Endothelial cell of umbilical vein (primary cell): Measurements from ENCODE around the gene GAL3ST3. TPM values are rescaled to one million over a fixed set of nuclear protein-coding genes. Genes with fewer than 3 reads are reported as not detected.

ENCODE experiments used
- BruUV-seq: library from RNA; stranded (reverse); fragments of 400-500 nt; replicated peaks from 2 replicates; lab custom pipeline; 2021; lab: Mats Ljungman, UMichigan
- CTCF ChIA-PET: fragments of 300-600, 350-600 bp; sonication (Branson Sonifier 250); formaldehyde crosslinking; loops from one replicate; lab custom pipeline; 2021; ENCODE audit warnings: antibody characterized with exemption, inconsistent platforms; lab: Charles Lee
- POLR2A ChIA-PET: fragments of 300-600, 350-600 bp; sonication (Branson Sonifier 250); formaldehyde crosslinking; loops from one replicate; lab custom pipeline; 2021; ENCODE audit warnings: antibody characterized with exemption, inconsistent platforms; lab: Charles Lee
- DNase-seq: peaks from one replicate; pipeline ENCODE4 v3.0.0-alpha.2; 2011; ENCODE audit warnings: low read depth, low spot score
- FAIRE-seq: peaks from 2 replicates; lab custom pipeline; 2011; peaks lifted over from hg19 to GRCh38; lab: Jason Lieb, UNC
- H2AFZ ChIP-seq: 2 replicates; pipeline ENCODE4 v1.6.0; 2012; ENCODE audit warnings: low read depth, low read length, control low read depth, inconsistent platforms
- H3K27ac ChIP-seq: 2 replicates; pipeline ENCODE4 v1.5.1; 2011; ENCODE audit warnings: low read depth, mild to moderate bottlenecking, control low read depth, low read length, moderate library complexity; ENCODE audit not compliant: insufficient read depth
- H3K27me3 ChIP-seq, 2 experiments: 2 replicates each; pipeline versions ENCODE4 v1.6.0 to v1.6.1; 2011; ENCODE audit warnings: low read length in 2 of 2, mixed read lengths in 1 of 2; ENCODE audit not compliant: control insufficient read depth in 2 of 2, insufficient read depth in 2 of 2
- H3K36me3 ChIP-seq, 2 experiments: 2 replicates in 1 of 2; 3 replicates in 1 of 2; pipeline ENCODE4 v1.5.1; 2011; ENCODE audit warnings: low read length in 2 of 2, mild to moderate bottlenecking in 1 of 2, moderate library complexity in 1 of 2; ENCODE audit not compliant: control insufficient read depth in 2 of 2, insufficient read depth in 2 of 2; ENCODE audit errors: extremely low read depth in 1 of 2
- H3K4me1 ChIP-seq: 3 replicates; pipeline ENCODE4 v1.5.1; 2011; ENCODE audit warnings: mild to moderate bottlenecking, low read length; ENCODE audit not compliant: control insufficient read depth, insufficient read depth; ENCODE audit errors: extremely low read depth
- H3K4me2 ChIP-seq: 2 replicates; pipeline ENCODE4 v1.6.1; 2011; ENCODE audit warnings: low read length, control low read depth, mixed read lengths; ENCODE audit not compliant: insufficient read depth
- H3K4me3 ChIP-seq, 3 experiments: fragments of 200-600 bp in 1 of 3; sonication (generic), shearing (Covaris generic) in 1 of 3; replicated peaks in 1 of 3; 2 replicates each; pipeline ENCODE4 v1.5.1; 2011 to 2016; ENCODE audit warnings: control low read depth in 3 of 3, low read length in 3 of 3, mild to moderate bottlenecking in 2 of 3, inconsistent platforms in 1 of 3, low read depth in 1 of 3, moderate library complexity in 1 of 3; ENCODE audit not compliant: insufficient read depth in 1 of 3
- H3K79me2 ChIP-seq: 2 replicates; pipeline ENCODE4 v1.6.0; 2012; ENCODE audit warnings: low read length, inconsistent platforms; ENCODE audit not compliant: control insufficient read depth, insufficient read depth
- H3K9ac ChIP-seq: replicated peaks from 2 replicates; pipeline ENCODE3; 2011; ENCODE audit warnings: low read length, control low read depth; ENCODE audit not compliant: insufficient read depth; ENCODE audit errors: extremely low read depth
- H3K9me1 ChIP-seq: replicated peaks from 3 replicates; pipeline ENCODE4 v1.6.0; 2011; ENCODE audit warnings: mild to moderate bottlenecking, low read length; ENCODE audit not compliant: control insufficient read depth, insufficient read depth; ENCODE audit errors: extremely low read depth
- H3K9me3 ChIP-seq: replicated peaks from 2 replicates; pipeline ENCODE4 v1.5.1; 2012; ENCODE audit warnings: low read length, inconsistent platforms; ENCODE audit not compliant: control insufficient read depth, insufficient read depth
- H4K20me1 ChIP-seq: replicated peaks from 2 replicates; pipeline ENCODE3; 2011; ENCODE audit warnings: mild to moderate bottlenecking, low read length; ENCODE audit not compliant: control insufficient read depth, insufficient read depth; ENCODE audit errors: extremely low read depth
- EZH2 ChIP-seq: IDR thresholded peaks from 2 replicates; pipeline ENCODE4 v1.6.1; 2012; ENCODE audit warnings: borderline replicate concordance, low read depth, mild to moderate bottlenecking, moderate library complexity, low read length, inconsistent platforms; ENCODE audit not compliant: severe bottlenecking
- FOS ChIP-seq: IDR thresholded peaks from 2 replicates; pipeline ENCODE4 v1.6.1; 2011; ENCODE audit warnings: mild to moderate bottlenecking, low read length, moderate library complexity, borderline replicate concordance; ENCODE audit not compliant: insufficient read depth
- GATA2 ChIP-seq: IDR thresholded peaks from 2 replicates; pipeline ENCODE4 v1.7.0; 2011; ENCODE audit warnings: low read depth, mild to moderate bottlenecking, moderate library complexity, mixed read lengths, low read length; ENCODE audit not compliant: insufficient read length, insufficient read depth
- JUN ChIP-seq: IDR thresholded peaks from 2 replicates; pipeline ENCODE4 v1.6.1; 2011; ENCODE audit warnings: borderline replicate concordance, low read depth; ENCODE audit not compliant: insufficient read length, insufficient read depth
- MYC ChIP-seq: IDR thresholded peaks from one replicate; pipeline ENCODE4 v1.6.1; 2011; ENCODE audit warnings: mild to moderate bottlenecking, low read depth, low read length
- POLR2A ChIP-seq: IDR thresholded peaks from 2 replicates; pipeline ENCODE4 v1.6.1; 2012; ENCODE audit warnings: low read depth, mild to moderate bottlenecking, control low read depth, low read length
- POLR2AphosphoS5 ChIP-seq: IDR thresholded peaks from 2 replicates; pipeline ENCODE4 v1.6.1; 2012; ENCODE audit warnings: low read depth, mild to moderate bottlenecking, control low read depth, low read length, moderate library complexity; ENCODE audit not compliant: insufficient read depth
- dilution Hi-C: fragments of 300-500 bp; cut with MboI; formaldehyde crosslinking; loops from one replicate; pipeline ENCODE4 v1.15.0; 2019; ENCODE audit warnings: low sequenced_read_pairs; ENCODE audit not compliant: extremely low pct_ligation_motif_present
- intact Hi-C: fragments of 100-400 bp; cut with micrococcal nuclease; formaldehyde crosslinking; loops from one replicate; pipeline ENCODE4 v1.10.0; 2022
- polyA plus RNA-seq, 4 experiments: library from polyadenylated mRNA; depleted of rRNA in 3 of 4; stranded (reverse) in 3 of 4; unstranded in 1 of 4; fragments of >200 nt; gene quantifications; 2 replicates each; pipeline versions ENCODE4 v1.2.1 to v1.2.3, GENCODE V29; 2011 to 2012; ENCODE audit warnings: missing spikeins in 1 of 4
- total RNA-seq: library from RNA; stranded (reverse); gene quantifications from 2 replicates; pipeline ENCODE4 v1.2.3, GENCODE V29; 2021
- TF ChIP-seq, protein P1 (sequence below): IDR thresholded peaks from 2 replicates; pipeline ENCODE4 v1.6.1; 2011; ENCODE audit not compliant: insufficient read depth, insufficient read length
- TF ChIP-seq, protein P2 (sequence below), 2 donors: IDR thresholded peaks; 1 replicate in 1 of 2; 2 replicates in 1 of 2; pipeline ENCODE4 v1.5.1; 2011; ENCODE audit warnings: low read length in 2 of 2, mild to moderate bottlenecking in 2 of 2, moderate library complexity in 2 of 2, control low read depth in 1 of 2, inconsistent platforms in 1 of 2, low read depth in 1 of 2; ENCODE audit not compliant: insufficient read depth in 1 of 2; ENCODE audit errors: extremely low read depth in 1 of 2

GAL3ST3 gene
- total and polyA plus RNA-seq, 2 donors (not counting 3 experiments of a cell fraction or from before 2014, with no cell fraction given) = 0.15 TPM; not detected in 1

DNA sequence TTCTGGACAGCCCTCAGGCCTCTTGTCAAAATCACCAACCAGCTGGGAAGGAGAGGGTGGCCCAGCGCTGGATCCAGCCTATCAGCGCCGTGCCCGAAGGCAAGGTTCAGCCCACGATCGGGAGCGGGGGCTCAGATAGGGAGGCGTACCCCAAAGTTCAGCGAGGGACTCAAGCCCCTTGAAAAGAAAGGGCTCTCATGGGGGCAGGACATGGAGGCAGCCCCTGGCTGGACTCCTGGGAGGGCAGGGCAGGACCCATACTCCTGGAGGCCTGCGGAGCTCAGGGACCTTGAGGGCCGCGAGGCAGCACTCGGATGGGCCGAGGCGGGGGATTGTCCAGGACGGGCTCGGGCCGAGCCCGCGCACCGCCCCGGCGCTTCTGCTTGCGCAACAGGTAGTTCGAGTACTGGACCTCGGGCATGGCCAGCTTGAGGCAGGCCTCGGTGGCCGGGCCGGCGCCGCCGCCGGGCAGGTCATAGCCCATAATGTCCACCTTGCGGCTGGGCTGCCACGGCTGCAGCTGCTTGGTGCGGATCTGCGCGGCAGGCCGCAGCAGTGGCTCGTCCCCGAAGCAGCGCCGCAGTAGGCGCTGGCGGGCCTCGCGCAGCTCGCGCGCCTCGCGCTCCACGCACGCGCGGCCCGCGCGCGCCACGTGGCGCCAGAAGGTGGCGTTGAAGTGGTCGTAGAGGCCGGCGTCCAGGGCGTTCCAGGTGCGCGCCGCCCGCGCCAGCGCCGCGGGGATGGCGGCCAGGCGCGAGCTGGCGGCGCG lies 6.5 kb downstream of the GAL3ST3 start:
- no TSS peak for BruUV-seq
- peaks cover 1 to 2% of the 10 kb centered on the region in 2 experiments for H3K27me3 ChIP-seq
- CTCF ChIA-PET = no interaction called here
- H3K36me3 ChIP-seq = no peaks in the 10 kb centered on the region
- H3K4me1 ChIP-seq = no peaks in the 10 kb centered on the region
- DNase-seq (no peak), FAIRE-seq (no peak)
- POLR2A ChIA-PET = no interaction called here
- H2AFZ ChIP-seq = no peak overlapping the region
- no peak overlapping the region for H3K4me3 ChIP-seq
- no peak overlapping the region for H3K4me2 ChIP-seq
- H3K27ac ChIP-seq = no peak overlapping the region
- H3K9me3 ChIP-seq = no peaks in the 10 kb centered on the region
- TF ChIP-seq, protein P1, sequence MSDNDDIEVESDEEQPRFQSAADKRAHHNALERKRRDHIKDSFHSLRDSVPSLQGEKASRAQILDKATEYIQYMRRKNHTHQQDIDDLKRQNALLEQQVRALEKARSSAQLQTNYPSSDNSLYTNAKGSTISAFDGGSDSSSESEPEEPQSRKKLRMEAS = no peak
- TF ChIP-seq JUN (no peak), EZH2 (no peak), GATA2 (no peak), FOS (no peak), POLR2AphosphoS5 (no peak), POLR2A (no peak), MYC (no peak)
- TF ChIP-seq, protein P2, sequence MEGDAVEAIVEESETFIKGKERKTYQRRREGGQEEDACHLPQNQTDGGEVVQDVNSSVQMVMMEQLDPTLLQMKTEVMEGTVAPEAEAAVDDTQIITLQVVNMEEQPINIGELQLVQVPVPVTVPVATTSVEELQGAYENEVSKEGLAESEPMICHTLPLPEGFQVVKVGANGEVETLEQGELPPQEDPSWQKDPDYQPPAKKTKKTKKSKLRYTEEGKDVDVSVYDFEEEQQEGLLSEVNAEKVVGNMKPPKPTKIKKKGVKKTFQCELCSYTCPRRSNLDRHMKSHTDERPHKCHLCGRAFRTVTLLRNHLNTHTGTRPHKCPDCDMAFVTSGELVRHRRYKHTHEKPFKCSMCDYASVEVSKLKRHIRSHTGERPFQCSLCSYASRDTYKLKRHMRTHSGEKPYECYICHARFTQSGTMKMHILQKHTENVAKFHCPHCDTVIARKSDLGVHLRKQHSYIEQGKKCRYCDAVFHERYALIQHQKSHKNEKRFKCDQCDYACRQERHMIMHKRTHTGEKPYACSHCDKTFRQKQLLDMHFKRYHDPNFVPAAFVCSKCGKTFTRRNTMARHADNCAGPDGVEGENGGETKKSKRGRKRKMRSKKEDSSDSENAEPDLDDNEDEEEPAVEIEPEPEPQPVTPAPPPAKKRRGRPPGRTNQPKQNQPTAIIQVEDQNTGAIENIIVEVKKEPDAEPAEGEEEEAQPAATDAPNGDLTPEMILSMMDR (IDR thresholded peaks at IDR 0.05; ENCODE audit: extremely low read depth in 1 of 2, insufficient read depth in 1 of 2, low read depth in 1 of 2, low read length in 2 of 2) = no peak
- intact Hi-C loops = no loop called here
- dilution Hi-C loops = no loop called here
- no peaks in the 10 kb centered on the region for H3K79me2 ChIP-seq
- no peak overlapping the region for H3K9ac ChIP-seq
- no peaks in the 10 kb centered on the region for H4K20me1 ChIP-seq
- H3K9me1 ChIP-seq = no peaks in the 10 kb centered on the region
